Kidney epithelial cell (primary cell): ENCODE data around the gene PIK3R3. TPM values are rescaled to one million over a fixed set of nuclear protein-coding genes. Genes with fewer than 3 reads are reported as not detected.
A peak's percentile ranks its signal among the peaks of the same experiment; 100 is the strongest.

ENCODE experiments used
- DNase-seq: peaks from one replicate; pipeline ENCODE4 v3.0.0-alpha.2; 2010; ENCODE audit warnings: low read depth
- H3K27me3 ChIP-seq: 2 replicates; pipeline ENCODE4 v1.6.0; 2011; ENCODE audit warnings: low read length; ENCODE audit not compliant: control insufficient read depth, insufficient read depth
- H3K36me3 ChIP-seq: 2 replicates; pipeline ENCODE4 v1.5.1; 2011; ENCODE audit warnings: low read length; ENCODE audit not compliant: control insufficient read depth, insufficient read depth
- H3K4me3 ChIP-seq: 2 replicates; pipeline ENCODE4 v1.5.1; 2011; ENCODE audit warnings: low read depth, mild to moderate bottlenecking, control low read depth, low read length
- total RNA-seq: library from RNA; depleted of rRNA; stranded (reverse); fragments of >200 nt; gene quantifications from 2 replicates; pipeline ENCODE4 v1.2.3, GENCODE V29; 2015
- TF ChIP-seq, protein P1 (sequence below): IDR thresholded peaks from 2 replicates; pipeline ENCODE4 v1.5.1; 2011; ENCODE audit warnings: mild to moderate bottlenecking, moderate library complexity, low read length, control low read depth, inconsistent platforms; ENCODE audit not compliant: insufficient read depth, poor library complexity, severe bottlenecking

PIK3R3 gene
- total RNA-seq, 1 donor from 2014 or later = 7.4 TPM

DNA sequence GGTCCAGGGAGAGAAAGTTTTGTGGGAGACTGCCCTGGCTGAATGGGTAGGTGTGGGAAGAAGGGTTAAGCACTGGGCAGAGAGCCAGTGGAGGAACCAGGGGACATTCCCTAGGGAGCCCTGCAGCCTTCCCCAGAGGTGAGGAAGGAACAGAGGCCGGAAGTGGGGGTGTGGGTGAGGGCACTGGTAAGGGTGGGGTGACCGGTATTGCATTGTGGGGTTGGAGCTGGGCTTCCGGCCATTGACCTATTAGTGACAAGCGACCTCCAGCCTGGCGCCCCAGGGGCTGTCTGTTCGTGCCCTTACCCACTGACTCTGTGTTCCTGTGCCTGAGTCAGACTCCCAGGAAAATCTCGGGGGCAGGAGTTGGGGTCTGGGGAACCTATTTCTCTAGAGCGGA, 38.9 kb upstream of the PIK3R3 start:
- TF ChIP-seq, protein P1, sequence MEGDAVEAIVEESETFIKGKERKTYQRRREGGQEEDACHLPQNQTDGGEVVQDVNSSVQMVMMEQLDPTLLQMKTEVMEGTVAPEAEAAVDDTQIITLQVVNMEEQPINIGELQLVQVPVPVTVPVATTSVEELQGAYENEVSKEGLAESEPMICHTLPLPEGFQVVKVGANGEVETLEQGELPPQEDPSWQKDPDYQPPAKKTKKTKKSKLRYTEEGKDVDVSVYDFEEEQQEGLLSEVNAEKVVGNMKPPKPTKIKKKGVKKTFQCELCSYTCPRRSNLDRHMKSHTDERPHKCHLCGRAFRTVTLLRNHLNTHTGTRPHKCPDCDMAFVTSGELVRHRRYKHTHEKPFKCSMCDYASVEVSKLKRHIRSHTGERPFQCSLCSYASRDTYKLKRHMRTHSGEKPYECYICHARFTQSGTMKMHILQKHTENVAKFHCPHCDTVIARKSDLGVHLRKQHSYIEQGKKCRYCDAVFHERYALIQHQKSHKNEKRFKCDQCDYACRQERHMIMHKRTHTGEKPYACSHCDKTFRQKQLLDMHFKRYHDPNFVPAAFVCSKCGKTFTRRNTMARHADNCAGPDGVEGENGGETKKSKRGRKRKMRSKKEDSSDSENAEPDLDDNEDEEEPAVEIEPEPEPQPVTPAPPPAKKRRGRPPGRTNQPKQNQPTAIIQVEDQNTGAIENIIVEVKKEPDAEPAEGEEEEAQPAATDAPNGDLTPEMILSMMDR = no peak
- H3K4me3 ChIP-seq = no peak overlapping the region
- DNase-seq = no peak
- H3K27me3 ChIP-seq = peaks cover 8% of the 10 kb centered on the region
- no peaks in the 10 kb centered on the region for H3K36me3 ChIP-seq

DNA sequence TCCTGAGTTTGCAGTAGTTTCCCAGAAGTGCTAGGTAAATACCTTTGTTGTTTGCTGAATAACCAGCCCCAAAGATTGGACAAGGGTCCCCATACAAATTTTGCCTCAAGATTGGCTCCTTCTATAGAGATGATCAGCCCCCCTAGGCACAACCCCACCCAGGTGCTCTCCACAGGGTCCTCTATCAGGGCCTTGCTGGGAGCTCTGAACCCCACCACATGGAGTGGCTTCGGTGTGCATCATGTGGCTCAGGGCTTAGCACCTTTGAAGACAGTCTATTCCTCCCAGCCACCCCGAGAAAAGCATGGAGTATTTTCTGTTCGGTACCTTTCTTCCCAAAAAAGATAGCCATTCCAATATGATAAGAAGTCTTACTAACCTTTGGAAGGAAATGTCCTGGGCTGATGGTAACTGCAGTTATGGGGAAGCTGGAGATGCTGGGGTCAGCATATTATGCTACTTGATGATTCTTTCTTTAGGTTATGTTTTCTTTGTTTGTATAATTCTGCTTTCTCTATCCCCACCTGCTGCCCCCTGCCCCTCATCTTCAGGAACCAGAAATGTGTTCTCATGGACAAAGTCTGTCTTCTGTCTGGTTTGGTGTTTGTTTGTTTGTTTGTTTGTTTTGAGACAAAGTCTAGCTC, 37.5 kb upstream of the PIK3R3 start:
- Histone ChIP-seq H3K4me3 (no peak overlapping the region), H3K27me3 (peaks cover 8% of the 10 kb centered on the region), H3K36me3 (no peaks in the 10 kb centered on the region)
- TF ChIP-seq, protein P1 = no peak
- DNase-seq = no peak

DNA sequence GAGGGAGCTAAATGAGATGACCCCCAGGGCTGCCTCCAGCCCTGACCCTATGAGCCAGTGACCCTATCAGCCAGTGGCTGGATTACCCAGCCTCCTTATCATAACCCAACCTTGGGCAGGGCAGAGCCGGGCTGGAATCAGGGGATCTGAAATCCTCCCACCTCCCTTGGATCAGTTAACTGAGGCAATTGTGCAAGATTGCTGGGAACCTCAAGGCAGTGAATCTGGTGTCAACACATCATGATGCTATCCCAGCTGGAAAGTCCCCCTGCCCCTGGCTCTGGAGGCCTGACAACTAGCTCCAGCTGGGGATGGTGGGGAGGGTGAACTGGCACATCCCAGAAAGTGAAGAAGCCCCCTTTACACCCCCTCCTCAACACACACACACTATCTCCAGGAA, 36.0 kb upstream of the PIK3R3 start:
- no peaks in the 10 kb centered on the region for H3K36me3 ChIP-seq
- DNase-seq = no peak
- TF ChIP-seq, protein P1 = no peak
- H3K4me3 ChIP-seq = no peak overlapping the region
- H3K27me3 ChIP-seq = peaks cover 8% of the 10 kb centered on the region

DNA sequence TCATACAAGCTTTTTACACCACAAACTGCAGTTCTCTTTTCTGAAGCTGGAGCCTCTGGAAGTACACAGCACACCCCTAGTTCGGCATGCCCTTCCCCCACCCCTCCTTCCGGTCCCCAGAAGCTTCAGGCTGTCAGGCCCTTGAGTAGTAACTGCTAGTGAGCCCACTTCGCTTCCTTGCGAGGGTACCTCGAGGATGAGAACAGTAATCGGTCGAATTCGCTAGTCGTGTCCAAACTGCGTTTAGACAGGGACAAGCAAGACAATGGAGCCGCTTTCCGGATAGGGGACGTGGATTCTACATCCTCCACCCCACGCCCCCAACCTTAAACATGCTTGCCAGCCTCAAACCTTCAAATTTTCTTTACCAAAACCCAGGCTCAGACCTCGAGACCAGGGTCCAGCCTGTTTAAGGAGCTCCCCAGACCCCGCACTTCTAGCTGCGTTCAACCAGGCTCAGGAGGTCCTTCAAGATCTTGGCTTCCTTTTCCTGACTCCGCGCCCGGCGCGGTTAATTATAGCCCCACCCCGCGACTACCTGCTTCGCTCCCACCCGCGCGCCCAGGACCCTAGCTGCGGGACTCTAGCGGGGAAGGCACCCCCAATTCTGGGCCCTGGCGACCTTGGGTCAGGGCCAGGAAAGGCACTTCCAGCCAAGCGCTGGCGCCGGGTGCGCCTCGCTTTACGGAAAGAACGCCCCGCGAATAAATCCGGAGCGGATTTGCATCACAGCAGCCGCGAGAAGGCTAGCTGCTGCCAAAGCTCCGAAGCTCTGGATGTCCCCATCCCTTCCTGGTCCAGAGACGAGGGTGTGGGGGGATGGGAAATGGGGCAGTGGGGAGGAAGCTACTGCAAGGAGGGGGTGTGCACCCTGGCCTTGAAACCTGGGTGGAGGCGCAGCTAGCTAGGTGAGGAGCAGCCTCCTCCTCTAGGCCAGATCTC, 34.4 kb upstream of the PIK3R3 start:
- peaks cover 8% of the 10 kb centered on the region for H3K27me3 ChIP-seq
- peak overlapping the region; percentile 28 for H3K4me3 ChIP-seq
- DNase-seq = no peak
- TF ChIP-seq, protein P1 = no peak
- H3K36me3 ChIP-seq = no peaks in the 10 kb centered on the region

DNA sequence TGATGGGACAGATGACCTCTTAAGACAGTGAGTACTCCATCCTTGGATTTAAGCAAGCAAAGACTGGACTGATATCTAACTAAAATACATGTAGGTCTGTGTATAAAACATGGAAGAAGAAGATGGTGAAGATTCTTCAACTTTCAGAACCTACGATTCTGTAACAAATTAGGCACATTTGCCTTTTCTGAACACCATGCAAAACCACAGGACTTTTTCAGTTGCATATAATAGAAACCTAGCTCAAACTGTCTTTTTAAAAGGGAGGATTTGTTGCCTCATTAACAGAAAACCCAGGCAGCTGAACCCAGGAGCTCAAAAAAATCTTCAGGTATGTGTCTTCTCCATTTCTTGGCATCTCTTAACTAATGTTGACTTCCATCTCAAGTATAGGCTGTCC, 27.8 kb upstream of the PIK3R3 start:
- H3K4me3 ChIP-seq = no peak overlapping the region
- no peak for DNase-seq
- TF ChIP-seq, protein P1 = no peak

More for the DNA sequence above, 27.8 kb upstream of the PIK3R3 start:
- Histone ChIP-seq H3K36me3 (no peaks in the 10 kb centered on the region), H3K27me3 (no peaks in the 10 kb centered on the region)
